DOHH2 (cell line): Measurements from ENCODE around the gene OXTR.

Source experiments
- H3F3A ChIP-seq: fragments of 200-600 bp; sonication (generic), shearing (Covaris generic); 2 replicates; pipeline ENCODE4 v1.6.0; 2016; ENCODE audit warnings: antibody characterized with exemption, mild to moderate bottlenecking; ENCODE audit not compliant: control insufficient read depth, insufficient read depth
- H3K27ac ChIP-seq: fragments of 200-600 bp; sonication (generic); 2 replicates; pipeline ENCODE4 v1.5.1; 2014; ENCODE audit warnings: low read depth, mild to moderate bottlenecking, low read length, moderate library complexity
- H3K27me3 ChIP-seq: fragments of 200-600 bp; sonication (generic); 2 replicates; pipeline ENCODE4 v1.6.1; 2014; ENCODE audit warnings: mild to moderate bottlenecking, low read length, mixed read lengths; ENCODE audit not compliant: control insufficient read depth
- H3K36me3 ChIP-seq: fragments of 200-600 bp; sonication (generic); 2 replicates; pipeline ENCODE4 v1.6.1; 2014; ENCODE audit warnings: mild to moderate bottlenecking, low read length, moderate library complexity, mixed read lengths; ENCODE audit not compliant: control insufficient read depth
- H3K4me1 ChIP-seq: fragments of 200-600 bp; sonication (generic); 2 replicates; pipeline ENCODE4 v1.6.1; 2014; ENCODE audit warnings: mild to moderate bottlenecking, low read length, mixed read lengths; ENCODE audit not compliant: control insufficient read depth
- H3K4me2 ChIP-seq: fragments of 200-600 bp; sonication (generic); 2 replicates; pipeline ENCODE4 v1.6.0; 2014; ENCODE audit warnings: mild to moderate bottlenecking, low read length, moderate library complexity
- H3K4me3 ChIP-seq: fragments of 200-600 bp; sonication (generic); 2 replicates; pipeline ENCODE4 v1.5.1; 2014; ENCODE audit warnings: mild to moderate bottlenecking, low read length, mixed read lengths
- H3K79me2 ChIP-seq: fragments of 200-600 bp; sonication (generic); 2 replicates; pipeline ENCODE4 v1.6.1; 2014; ENCODE audit warnings: mild to moderate bottlenecking, low read length, mixed read lengths; ENCODE audit not compliant: control insufficient read depth
- H3K9me2 ChIP-seq: fragments of 200-600 bp; sonication (generic); replicated peaks from 2 replicates; pipeline ENCODE4 v1.6.1; 2014; ENCODE audit warnings: mild to moderate bottlenecking, low read length, mixed read lengths; ENCODE audit not compliant: control insufficient read depth
- H3K9me3 ChIP-seq: fragments of 200-600 bp; sonication (generic); 2 replicates; pipeline ENCODE4 v1.6.1; 2014; ENCODE audit warnings: antibody characterized with exemption, low read length, mixed read lengths; ENCODE audit not compliant: control insufficient read depth, insufficient read depth
- H4K20me1 ChIP-seq: fragments of 200-600 bp; sonication (generic); 2 replicates; pipeline ENCODE4 v1.6.0; 2014; ENCODE audit warnings: low read depth, mild to moderate bottlenecking, antibody characterized with exemption, low read length, moderate library complexity; ENCODE audit not compliant: control insufficient read depth, insufficient read depth
- EZH2phosphoT487 ChIP-seq: fragments of 200-600 bp; sonication (generic); IDR thresholded peaks from 2 replicates; pipeline ENCODE4 v1.6.1; 2017; ENCODE audit warnings: borderline replicate concordance, mild to moderate bottlenecking, antibody characterized with exemption, low read length, moderate library complexity, mixed read lengths
- TF ChIP-seq, protein P1 (sequence below): fragments of 200-600 bp; sonication (generic); IDR thresholded peaks from one replicate; pipeline ENCODE4 v1.5.1; 2014; ENCODE audit warnings: antibody characterized with exemption, mild to moderate bottlenecking, low read depth, low read length; ENCODE audit not compliant: poor library complexity, severe bottlenecking

OXTR gene

DNA sequence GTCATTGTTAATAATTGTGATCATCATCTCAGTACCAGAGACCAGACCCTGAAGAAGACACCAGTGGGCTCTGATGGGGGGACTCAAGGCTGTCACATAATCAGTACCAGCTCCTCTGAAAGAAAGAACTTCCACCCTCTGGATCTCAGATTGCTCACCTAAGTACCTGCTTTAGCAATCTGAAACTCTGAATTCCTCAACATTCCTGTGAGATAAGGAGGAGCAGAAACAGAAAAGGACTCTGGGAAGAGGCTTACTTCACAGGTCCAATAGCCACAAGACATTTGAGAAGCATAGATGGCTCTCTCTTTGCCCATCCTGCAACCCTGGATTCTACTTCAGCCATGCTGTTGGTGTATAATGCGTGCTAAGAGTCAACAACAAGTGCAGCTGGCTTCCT, 44.0 kb upstream of the OXTR start:
- Histone ChIP-seq H3K27me3 (no peaks in the 10 kb centered on the region), H3K79me2 (no peaks in the 10 kb centered on the region), H3K4me3 (no peak overlapping the region), H3K4me1 (no peaks in the 10 kb centered on the region), H3K27ac (no peak overlapping the region), H3K4me2 (no peak overlapping the region), H4K20me1 (no peaks in the 10 kb centered on the region; the same call in 1 of the 2 replicates), H3F3A (no peaks in the 10 kb centered on the region), H3K36me3 (no peaks in the 10 kb centered on the region), H3K9me2 (no peaks in the 10 kb centered on the region), H3K9me3 (peaks cover 4% of the 10 kb centered on the region; the same call in 1 of the 2 replicates)
- no peak for TF ChIP-seq EZH2phosphoT487
- TF ChIP-seq, protein P1, sequence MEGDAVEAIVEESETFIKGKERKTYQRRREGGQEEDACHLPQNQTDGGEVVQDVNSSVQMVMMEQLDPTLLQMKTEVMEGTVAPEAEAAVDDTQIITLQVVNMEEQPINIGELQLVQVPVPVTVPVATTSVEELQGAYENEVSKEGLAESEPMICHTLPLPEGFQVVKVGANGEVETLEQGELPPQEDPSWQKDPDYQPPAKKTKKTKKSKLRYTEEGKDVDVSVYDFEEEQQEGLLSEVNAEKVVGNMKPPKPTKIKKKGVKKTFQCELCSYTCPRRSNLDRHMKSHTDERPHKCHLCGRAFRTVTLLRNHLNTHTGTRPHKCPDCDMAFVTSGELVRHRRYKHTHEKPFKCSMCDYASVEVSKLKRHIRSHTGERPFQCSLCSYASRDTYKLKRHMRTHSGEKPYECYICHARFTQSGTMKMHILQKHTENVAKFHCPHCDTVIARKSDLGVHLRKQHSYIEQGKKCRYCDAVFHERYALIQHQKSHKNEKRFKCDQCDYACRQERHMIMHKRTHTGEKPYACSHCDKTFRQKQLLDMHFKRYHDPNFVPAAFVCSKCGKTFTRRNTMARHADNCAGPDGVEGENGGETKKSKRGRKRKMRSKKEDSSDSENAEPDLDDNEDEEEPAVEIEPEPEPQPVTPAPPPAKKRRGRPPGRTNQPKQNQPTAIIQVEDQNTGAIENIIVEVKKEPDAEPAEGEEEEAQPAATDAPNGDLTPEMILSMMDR = no peak

DNA sequence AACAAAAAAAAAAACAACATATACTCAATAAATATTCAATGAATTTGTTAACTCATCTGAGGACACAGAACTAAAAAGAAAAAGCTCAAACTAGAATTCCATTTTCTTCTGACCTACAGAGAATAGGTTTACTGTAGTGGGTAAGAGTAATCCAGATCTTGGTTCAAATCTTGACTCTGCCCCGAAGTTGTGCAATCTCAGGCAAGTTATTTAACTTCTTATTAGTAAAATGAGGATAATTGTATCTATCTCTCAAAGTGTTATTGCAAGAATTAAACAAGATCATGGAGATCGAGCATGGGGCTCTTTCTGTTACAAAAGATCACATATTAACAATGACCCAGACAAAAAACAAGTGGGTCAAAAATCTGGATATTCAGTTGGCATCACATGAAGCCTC, 41.1 kb upstream of the OXTR start:
- H3F3A ChIP-seq = no peaks in the 10 kb centered on the region
- H3K4me1 ChIP-seq = no peaks in the 10 kb centered on the region
- H3K9me3 ChIP-seq = no peaks in the 10 kb centered on the region

DNA sequence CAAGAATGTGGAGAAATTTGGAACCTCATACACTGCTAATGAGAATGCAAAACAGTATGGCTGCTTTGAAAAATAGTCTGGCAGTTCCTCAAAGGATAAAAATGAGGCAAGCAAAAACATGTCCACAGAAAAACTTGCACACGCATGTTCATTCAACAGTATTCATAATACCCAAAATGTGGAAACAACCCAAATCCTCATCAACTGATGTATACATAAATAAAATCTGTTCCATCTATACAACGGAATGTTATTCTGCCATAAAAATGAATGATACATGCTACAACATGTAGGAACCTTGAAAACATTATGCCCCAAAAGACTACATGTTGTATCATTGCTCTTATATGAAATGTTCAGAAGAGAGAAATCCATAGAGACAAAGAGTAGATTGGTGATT, 36.4 kb upstream of the OXTR start:
- Histone ChIP-seq H3K9me3 (no peaks in the 10 kb centered on the region), H3K9me2 (no peaks in the 10 kb centered on the region), H4K20me1 (no peaks in the 10 kb centered on the region), H3K27me3 (no peaks in the 10 kb centered on the region), H3F3A (no peaks in the 10 kb centered on the region), H3K27ac (no peak overlapping the region), H3K4me2 (no peak overlapping the region), H3K79me2 (no peaks in the 10 kb centered on the region), H3K4me1 (no peaks in the 10 kb centered on the region), H3K4me3 (no peak overlapping the region), H3K36me3 (no peaks in the 10 kb centered on the region)
- TF ChIP-seq, protein P1 = no peak
- TF ChIP-seq EZH2phosphoT487 = no peak

More for the DNA sequence above, 41.1 kb upstream of the OXTR start:
- TF ChIP-seq EZH2phosphoT487 = no peak
- H4K20me1 ChIP-seq = no peaks in the 10 kb centered on the region; the same call in 1 of the 2 replicates
- no peaks in the 10 kb centered on the region for H3K9me2 ChIP-seq
- no peak overlapping the region for H3K27ac ChIP-seq
- no peaks in the 10 kb centered on the region for H3K36me3 ChIP-seq
- no peaks in the 10 kb centered on the region for H3K27me3 ChIP-seq
- no peak overlapping the region for H3K4me3 ChIP-seq
- H3K79me2 ChIP-seq = no peaks in the 10 kb centered on the region
- no peak overlapping the region for H3K4me2 ChIP-seq

DNA sequence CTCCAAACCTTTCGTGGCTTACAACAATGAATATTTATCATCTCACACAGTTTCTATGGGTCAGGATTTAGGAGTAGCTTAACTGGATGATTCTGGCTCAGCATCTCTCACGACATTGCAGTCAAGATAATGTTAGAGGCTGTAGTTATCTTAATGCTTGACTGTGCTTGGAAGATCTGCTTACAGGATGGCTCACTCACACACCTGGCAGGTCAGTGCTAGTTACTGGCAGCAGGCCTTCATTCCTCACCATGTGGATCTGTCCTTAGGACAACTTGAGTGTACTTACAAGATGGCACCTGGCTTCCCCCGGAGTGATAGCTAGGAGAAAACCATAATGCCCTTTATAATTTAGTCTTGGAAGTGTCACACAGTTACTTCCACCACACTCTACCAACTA, 32.8 kb upstream of the OXTR start:
- Histone ChIP-seq H4K20me1 (no peaks in the 10 kb centered on the region), H3K4me1 (no peaks in the 10 kb centered on the region), H3K9me2 (no peaks in the 10 kb centered on the region), H3K27ac (no peak overlapping the region), H3K36me3 (no peaks in the 10 kb centered on the region), H3K79me2 (no peaks in the 10 kb centered on the region), H3K9me3 (no peaks in the 10 kb centered on the region), H3K4me2 (no peak overlapping the region), H3K27me3 (no peaks in the 10 kb centered on the region), H3K4me3 (no peak overlapping the region), H3F3A (no peaks in the 10 kb centered on the region)
- no peak for TF ChIP-seq EZH2phosphoT487
- TF ChIP-seq, protein P1 = no peak
